ENCODE data around the gene MAST3.
A peak's percentile ranks its signal among the peaks of the same experiment; 100 is the strongest.

Gene MAST3

DNA sequence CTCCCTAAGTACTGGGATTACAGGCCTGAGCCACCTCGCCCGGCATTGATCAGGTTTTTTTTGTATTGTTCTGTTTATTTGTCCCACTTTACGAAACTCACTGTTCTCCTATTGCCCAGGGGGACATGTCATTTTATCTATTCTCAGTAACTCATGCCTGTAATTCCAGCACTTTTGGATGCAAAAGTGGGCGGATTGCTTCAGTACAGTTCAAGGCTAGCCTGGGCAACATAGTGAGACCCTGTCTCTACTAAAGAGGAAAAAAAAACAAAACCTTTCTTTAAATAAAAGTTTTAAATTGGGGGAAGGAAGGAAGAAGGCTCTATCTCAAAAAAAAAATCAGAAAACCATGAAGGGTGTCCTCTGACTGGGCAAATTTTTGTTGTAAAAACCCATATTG lies 92.7 kb downstream of the MAST3 start:
- no peak for DNase-seq (ENCODE audit: low read depth)

DNA sequence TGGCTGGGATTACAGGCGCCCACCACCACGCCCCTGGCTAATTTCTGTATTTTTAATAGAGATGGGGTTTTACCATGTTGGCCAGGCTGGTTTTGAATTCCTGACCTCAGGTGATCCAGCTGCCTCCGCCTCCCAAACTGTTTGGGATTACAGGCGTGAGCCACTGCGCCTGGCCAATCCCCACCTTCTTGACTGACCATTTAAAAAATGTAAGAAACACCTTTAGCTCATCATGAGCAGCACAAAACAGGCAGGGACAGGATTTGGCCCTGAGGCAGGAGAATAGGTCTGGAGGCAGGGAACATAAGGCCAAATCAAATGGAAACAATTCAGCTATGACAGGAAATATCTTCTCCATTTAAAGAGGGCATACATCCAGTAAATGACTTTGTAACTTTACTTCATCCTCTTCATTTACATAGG lies 94.1 kb downstream of the MAST3 start:
- DNase-seq (ENCODE audit: low read depth) = no peak

- DNase-seq (ENCODE audit: low read depth) = peak; percentile 86
Observed at GRCh38 chr19:18192673-18193387, 95.3 kb downstream of the MAST3 start, which contains the start of gene MPV17L2. Gene MPV17L2, plus strand, starts transcription at chr19:18193218. Its CDS starts 64 bp downstream, at chr19:18193282.

DNA sequence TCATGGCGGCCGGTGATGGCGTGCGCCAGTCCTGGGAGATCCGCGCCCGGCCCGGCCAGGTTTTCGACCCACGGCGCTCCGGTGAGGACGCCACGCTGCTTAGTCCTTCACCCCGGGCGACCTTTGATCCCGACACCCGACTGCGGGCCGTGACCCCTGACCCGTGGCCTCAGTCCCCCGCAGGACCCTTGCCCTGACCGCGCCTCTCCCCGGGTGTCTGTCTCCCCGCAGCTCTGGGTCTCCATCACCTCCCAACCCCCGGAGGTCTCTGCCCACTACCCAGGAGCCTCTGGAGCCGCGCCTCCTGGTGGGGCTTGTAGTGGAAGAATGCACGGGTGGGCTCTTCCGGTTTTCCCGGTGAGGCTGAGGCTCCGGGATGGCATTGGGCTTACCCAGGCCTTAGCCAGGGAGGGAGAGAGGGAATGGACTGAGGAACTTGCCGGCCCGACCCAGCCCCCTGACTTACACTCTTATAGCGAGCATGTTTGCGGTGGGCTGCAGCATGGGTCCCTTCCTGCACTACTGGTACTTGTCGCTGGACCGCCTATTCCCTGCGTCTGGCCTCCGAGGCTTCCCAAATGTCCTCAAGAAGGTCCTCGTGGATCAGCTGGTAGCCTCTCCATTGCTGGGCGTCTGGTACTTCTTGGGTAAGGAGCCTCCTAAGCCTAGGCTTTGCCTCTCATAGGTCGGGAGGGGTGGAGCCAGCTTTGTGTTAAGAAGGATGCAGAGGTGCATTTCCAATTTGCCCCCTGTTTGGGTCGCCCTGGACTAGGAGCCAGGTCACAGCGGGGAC lies 96.0 kb downstream of the MAST3 start:
- DNase-seq (ENCODE audit: low read depth) = no peak

- no peak for DNase-seq (ENCODE audit: low read depth)
Observed at GRCh38 chr19:18194181-18194530, 96.6 kb downstream of the MAST3 start.

DNA sequence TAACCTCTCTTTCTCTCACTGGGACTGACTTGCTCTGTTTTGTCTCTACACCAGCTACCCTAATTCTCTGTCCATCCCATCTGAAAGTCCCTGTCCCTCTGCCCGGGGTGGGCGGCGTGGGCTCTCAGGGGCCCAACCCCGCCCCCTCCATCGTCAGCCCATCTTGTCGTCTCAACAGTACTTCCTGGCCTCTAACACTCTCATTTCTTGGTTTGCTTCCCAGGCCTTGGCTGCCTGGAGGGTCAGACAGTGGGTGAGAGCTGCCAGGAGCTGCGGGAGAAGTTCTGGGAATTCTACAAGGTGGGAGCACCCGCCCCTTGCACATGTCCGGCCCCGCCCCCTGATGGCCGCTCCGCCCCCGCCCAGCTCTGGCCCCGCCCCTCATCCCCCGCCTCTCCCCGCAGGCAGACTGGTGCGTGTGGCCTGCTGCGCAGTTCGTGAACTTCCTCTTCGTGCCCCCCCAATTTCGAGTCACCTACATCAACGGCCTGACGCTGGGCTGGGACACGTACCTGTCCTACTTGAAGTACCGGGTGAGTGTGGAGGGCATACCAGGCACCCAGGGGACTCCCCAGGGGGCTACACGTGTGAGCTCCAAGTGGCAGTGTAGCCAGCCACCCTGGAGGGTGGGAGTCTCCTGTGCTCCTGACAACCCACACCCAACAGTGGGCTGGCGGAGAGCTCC lies 97.1 kb downstream of the MAST3 start:
- no peak for DNase-seq (ENCODE audit: low read depth)

- no peak for DNase-seq (ENCODE audit: low read depth)
Observed at GRCh38 chr19:18196511-18196845, 98.9 kb downstream of the MAST3 start.

GRCh38 chr19:18197306-18197705 lies 99.7 kb downstream of the MAST3 start:
- DNase-seq (ENCODE audit: low read depth) = no peak

DNA sequence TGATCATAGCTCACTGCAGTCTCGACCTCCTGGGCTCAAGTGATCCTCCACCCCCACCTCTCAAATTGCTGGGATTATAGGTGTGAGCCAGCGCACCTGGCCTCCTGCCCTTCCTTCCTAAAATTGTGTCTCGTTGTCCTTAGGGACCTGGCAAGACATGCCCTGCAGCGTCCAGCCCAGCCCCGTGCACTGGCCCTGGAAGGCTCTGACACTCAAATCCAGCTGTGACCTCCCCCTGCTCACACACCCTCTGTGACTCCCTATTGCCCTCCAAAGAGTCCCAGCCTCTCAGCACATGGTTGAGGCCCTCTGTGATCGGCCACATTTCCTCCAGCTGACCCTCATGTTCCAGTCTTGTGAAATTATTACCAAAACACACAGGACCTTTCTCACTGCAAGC lies 100.4 kb downstream of the MAST3 start:
- DNase-seq (ENCODE audit: low read depth) = no peak

DNA sequence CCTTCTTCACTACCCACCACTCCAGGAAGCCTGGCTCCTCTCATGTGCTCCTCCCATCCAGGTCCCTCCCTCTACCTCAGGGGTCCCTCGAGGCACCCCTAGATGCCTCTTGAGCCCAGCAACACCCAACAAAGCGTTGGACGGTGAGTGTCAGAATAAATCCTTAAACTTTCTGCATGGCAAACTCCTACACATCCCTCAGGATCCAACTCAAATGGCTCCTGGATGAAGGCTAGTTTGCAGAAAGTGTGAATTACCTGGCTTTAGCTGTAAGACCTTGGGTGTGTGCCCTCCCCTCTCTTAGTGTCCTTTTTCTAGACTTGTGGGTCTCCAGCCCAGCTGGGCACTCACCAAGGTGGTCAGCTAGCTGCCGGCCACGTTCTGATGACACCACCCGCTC lies 100.8 kb downstream of the MAST3 start:
- DNase-seq (ENCODE audit: low read depth) = no peak

All from stimulated activated CD8-positive, alpha-beta memory T cell treated with anti-CD3 and anti-CD28 coated beads, Interleukin-15, amount 100 ng/mL, for 24 hours (primary cell).